HT1080 (cell line): ENCODE measurements around the gene P2RX1. TPM values are rescaled to one million over a fixed set of nuclear protein-coding genes. Genes with fewer than 3 reads are reported as not detected.

ENCODE experiments used
- DNase-seq: peaks from one replicate; pipeline ENCODE4 v3.0.0-alpha.2; 2015; ENCODE audit warnings: low read depth
- total RNA-seq: library from RNA; depleted of rRNA; stranded (reverse); fragments of >200 nt; shearing (Covaris generic); gene quantifications from 2 replicates; pipeline ENCODE4 v1.2.3, GENCODE V29; 2014

Gene P2RX1
- total RNA-seq, 1 experiment from 2014 or later, result not detected

DNA sequence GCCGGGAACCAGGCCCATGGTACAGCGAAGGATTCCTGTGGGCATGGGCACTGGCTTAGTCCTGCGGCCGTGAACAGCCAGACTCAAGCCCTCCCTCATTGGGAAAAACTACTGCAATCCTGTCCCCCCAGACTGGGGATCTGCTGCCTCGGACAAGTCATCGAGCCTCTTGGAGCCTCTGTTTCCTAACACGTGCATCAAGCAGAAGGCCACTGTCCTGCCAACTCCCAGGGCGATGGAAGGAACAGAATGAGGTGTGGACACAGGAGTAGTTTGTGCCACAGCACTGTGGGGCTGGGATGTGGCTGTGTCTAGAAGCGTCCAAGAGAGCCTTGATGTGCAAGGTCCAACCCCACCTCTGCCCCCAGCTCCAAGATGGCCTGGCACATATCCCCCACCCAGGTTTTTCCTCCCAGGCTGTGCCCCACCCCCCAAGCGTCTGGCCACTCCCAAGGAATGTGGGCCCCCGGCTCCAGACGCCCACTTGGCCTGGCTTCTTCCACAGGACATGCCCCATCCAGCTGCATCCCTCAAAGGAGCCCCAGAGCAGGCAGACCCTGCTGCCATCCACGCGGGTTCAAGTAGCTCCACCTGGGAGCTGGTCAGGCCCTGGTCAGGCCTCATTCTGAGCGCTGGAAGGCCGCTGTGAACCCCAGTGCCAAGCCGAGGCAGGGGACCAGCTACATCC is 26.8 kb downstream of the P2RX1 start:
- no peak for DNase-seq

DNA sequence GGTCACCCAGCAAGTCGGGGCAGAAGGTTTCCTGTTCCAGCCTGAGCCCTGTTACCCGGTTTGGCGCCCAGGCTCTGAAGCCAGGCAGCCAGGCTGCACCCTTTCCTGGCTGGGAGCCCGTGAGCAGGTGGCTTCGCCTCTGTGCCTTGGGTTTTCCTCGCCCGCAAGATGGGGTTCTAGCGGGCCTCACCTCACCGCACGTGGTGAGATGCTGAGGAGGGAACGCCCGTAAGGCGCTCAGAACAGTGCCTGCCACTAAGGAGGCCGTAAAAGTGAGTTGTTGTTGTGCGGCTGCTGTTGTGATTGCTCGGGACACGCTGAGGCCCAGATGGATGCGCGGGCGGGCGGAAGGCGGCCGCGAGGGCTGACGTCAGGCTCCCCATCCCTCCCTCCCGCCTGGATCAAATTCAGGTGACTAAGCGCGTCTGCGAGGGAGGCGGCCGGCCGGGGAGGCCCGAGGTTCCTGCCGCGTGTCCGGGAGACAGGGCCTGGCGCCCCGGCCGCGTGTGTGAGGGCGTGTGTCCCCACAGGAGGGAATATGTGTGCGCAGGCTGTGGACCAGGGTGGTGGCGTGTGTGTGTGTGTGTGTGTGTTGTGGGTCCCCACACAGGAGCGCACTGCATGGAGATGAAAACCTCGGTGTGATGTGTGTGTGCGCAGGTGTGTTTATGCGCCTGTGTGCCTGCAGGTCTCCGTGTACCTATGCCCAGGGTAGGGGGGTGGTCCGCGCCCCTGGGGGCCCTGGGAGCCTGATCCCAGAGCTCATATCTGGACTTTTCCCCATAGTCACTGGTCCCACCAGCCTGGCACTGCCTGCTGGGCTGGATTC is 27.7 kb downstream of the P2RX1 start:
- DNase-seq, result peak; percentile 85

DNA sequence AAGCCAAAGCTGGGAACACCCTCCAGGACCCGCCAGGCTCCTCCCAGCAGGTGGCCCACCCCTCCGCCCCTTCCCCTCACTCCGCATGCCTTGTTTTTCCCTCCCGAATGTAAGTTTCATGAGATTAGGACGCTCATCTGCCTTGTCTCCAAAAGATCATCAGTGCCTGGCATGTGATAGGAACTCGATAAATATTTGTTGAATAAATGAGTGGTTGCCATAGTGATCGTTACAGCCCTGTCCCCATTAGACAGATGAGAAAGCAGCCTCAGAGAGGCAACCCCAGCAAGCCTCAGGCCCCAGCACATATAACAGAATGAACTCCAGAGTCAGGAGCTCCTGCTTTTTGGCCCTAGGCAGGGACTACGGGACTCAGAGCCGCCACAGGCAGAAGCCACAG is 28.5 kb downstream of the P2RX1 start:
- peak; percentile 16 for DNase-seq

DNA sequence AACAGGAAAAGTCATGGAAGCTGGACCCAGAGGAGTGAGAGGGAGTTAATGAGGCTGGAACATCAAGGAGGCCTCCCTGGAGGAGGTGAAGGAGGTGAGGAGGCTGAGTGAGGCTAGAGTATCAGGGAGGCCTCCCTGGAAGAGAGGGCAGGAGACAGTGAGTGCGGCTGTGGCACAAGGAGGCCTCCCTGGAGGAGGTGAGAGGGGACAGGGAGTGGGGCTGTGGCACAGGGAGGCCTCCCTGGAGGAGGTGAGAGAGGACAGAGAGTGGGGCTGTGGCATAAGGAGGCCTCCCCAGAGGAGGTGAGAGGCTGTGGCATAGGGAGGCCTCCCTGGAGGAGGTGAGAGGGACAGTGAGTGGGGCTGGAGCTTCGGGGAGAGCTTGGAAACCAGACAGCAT is 28.9 kb downstream of the P2RX1 start:
- no peak for DNase-seq

DNA sequence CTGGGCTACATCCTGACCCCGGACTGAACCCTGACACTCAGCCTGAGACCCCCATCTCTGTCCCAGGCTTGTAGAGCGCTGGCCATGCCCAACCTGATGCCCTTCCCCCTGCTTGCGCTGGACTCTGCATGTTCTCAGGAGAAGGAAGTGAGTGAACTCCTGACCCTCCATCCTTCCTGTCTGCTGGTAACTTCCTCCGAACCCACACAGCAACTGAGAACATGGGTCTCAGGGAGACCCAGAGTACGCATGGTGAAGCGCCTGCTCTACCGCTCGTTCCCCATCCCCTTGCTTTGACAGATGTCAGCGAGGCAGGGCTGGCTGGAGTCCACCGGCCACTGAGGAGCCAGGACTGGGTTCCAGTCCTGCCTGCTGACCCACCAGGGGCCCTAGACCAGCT is 29.5 kb downstream of the P2RX1 start:
- DNase-seq, result no peak

DNA sequence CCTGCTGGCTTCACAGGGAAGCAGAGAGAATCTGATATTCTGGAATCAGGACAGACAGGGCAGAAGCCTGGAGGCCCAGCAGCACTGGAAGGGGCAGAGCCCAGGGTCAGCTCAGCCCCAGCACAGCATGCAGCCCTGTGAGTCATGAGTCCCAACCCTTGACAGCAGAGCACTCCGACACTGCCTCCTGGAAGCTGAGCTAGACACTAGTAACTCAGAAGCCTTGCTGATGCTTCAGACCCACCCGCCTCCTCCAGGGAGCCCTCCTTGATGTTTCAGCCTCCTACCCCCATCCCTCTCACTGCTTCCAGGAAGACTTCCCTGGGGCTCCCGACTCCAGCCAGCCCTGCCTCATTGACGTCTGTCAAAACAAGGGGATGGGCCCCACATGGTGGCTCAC is 30.3 kb downstream of the P2RX1 start:
- DNase-seq, result peak; percentile 87

DNA sequence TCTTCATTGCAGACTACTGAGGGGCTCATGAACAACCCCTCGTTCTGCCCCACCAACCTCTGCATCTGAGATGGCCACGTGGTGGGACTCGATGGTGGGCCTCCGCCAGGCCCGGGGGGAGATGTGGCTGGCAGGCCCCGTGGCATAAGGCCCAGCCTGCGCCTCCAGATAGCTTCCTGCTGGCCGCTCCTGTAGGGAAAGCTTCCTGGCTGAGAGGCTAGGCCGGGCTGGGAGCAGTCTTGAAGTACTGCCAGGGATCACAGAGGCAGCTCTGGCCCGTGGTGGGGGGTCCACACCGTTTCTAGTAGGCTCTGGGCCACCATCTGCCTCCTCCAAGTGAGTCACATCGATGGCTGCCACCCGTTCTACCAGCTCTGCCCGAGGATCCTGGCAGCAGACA is 31.0 kb downstream of the P2RX1 start:
- DNase-seq, result no peak

DNA sequence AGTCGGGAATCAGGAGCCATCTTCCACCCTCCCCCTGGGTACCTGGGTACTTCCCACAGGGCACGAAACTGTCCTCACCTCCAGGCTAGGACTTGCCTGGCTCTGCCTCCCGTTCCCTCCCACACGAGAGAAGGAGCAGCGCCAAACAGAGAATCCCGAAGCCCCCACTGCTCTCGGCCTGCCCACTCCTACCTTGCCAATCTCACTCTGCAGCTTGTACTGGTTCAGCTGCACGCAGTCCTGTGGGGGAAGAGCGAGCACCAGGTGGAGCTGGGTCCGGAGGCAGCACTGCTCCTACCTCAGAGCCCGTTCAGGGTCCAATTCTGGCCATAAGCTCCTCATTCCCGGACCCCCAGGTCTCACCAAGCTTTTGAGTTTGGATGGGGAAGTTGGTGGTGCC is 32.1 kb downstream of the P2RX1 start:
- DNase-seq, result no peak

DNA sequence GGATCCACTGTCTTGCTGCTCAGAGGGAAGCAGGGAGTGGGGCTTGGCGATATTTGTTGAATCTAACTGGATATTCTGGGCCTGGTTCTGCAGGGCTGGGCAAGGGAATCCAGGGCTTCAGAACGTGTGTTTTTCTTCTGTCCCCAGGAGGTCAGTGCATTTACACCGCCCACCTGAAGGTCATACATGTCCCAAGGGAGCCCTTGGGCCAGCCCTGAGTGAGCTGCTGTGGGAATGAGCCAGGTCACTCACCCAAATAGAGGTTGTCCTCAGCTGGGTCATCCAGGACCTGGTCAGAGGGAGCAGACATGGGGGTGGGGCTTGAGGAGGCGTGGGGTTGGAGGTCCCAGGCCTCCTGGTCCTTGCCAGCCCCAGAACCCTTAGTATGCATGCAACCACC is 34.0 kb downstream of the P2RX1 start:
- no peak for DNase-seq

DNA sequence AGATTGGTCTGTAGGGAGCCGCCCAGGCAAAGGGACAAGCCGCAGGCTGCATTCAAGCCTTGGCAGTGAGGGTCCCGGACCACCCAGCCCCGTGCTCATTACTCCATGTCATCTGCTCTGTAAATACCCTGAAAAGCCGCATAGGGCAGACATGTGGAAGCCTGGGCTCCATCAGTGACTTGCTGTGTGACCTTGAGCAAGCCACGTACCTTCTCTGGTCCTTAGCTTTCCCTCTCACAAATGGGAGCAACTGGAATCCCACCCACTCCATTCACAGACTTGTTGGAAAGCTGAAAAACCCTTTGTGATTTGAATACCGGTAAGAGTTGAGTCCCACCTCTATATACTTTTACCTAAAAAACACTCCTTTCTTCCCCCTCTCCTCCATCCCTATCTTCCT is 35.3 kb downstream of the P2RX1 start:
- no peak for DNase-seq

DNA sequence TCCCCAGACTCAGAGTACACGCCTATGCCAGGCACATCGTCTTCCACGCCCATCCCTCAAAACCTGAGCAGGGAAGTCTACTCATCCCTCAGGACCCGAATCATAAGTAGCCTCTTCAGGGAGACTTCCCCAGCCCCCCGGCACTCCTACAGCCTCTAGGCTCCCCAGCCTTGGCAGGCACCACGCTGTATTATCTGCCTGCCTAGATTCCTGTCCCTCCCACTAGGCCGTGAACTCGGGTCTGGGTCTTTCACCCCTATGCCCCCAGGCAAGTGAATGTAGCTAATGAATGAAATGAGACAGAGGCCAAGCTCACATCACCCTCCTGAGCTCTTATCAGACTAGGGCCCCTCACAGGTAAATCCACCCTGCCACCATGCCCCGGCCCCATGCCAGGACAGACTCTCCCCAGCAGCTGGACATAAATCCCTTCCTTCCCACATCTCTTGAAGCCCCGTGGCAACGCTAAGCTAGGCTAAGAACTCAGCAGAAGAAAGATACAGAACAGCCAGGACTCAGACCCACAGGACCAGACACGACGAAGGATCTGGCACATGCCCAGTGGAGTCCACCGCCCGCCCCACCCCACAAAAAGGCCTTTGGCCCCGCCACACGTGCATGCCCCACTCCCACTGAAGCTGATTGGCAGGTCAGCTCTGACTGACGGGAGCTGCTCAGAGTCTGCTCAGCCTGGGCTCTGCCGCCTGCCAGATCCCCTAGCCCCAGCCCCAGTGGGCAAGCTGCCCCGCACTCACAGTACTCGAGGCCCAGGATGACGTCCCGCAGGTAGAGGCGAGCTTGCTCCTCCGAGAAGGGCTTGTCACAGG is 36.5 kb downstream of the P2RX1 start:
- DNase-seq, result no peak

DNA sequence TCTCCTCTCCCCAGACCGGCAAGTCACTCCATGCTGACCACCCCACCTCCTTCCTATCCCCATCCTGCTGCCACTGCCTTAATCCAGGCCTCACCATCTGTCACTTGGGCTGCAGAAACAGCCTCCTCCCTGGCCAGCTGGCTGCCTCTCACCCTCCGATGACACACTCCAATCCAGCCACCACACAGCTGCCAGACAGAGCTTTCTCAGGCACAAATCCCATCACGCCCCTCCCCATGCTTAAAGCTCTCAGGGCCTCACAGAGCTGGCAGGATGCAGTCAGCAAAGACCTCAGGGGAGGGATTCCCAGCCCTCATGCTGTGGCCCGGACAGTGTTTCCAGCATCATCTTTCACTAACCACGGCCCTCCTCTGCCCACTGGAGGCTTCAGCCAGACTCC is 37.1 kb downstream of the P2RX1 start:
- peak; percentile 49 for DNase-seq

DNA sequence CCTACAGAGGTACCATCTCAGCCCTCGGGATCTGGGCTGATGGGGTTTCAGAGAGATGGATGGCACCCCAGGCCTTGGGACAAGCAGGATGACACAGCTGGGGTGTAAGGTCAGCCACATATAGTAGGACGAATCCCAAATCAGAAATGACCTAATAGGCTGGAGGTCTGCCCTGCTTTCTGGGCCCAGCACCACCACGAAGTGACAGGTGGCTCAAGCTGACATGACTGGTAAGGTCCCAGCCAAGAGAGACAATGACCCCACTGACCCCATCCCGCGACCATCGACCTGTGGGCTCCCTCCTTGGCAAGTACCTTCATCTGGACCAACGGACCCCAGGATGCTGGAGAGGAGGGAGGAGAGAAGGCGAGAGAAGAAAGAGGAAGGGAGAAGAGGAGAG is 39.0 kb downstream of the P2RX1 start:
- DNase-seq, result no peak

DNA sequence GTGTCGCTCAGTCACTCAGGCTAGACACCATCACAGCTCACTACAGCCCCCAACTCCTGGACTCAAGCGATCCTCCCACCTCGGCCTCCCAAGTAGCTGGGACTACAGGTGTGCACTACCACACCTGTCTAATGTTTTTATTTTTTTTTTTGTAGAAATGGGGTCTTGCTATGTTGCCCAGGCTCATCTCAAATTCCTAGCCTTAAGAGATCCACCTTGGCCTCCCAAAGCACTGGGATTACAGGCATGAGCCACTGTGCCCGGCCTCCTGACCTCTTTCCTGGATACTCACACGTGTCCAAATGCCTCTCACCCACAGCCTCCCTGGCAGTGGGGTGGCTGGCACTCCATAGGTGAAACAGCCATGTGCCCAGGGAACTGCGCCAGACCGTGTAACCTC is 40.9 kb downstream of the P2RX1 start:
- DNase-seq, result no peak

DNA sequence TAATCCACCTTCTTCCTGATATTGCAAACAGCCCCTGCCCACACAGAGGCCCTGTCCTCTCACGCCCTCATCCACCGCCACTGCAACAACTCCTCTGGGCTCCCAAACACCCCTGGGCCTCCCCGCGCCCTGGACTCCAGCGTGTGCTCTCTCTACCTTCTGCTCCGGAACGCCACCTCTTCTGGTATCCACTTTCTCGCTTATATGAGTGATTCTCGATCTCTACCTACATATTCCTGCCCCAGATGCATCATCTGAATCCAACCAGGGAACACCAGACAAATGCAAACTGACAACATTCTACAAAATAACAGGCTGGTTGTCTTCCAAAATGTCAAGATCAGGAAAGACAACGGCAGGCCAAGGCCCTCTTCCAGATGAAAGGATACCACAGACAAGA is 42.4 kb downstream of the P2RX1 start:
- DNase-seq, result no peak

DNA sequence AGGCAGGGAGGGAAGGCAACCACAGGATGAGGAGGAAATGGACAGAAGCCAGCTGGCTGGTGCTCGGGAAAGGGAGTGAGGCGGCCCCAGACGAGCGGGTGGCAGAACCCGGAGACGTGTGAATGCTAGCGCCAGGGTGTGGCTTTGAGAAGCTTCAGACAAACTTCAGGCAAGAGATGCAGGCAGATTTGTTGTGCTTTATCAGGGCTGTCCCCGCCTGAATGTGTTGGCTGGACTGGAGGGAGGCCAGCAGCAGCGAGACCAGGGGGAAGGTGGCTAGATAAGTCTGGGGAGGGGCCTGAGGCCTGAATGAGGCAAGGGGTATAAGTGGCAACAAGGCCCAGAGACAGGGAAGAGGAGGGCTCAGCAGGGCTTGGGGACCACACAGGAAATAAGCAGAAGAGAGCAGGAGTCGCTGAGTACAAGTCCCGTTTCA is 45.4 kb downstream of the P2RX1 start:
- DNase-seq, result peak; percentile 24

DNA sequence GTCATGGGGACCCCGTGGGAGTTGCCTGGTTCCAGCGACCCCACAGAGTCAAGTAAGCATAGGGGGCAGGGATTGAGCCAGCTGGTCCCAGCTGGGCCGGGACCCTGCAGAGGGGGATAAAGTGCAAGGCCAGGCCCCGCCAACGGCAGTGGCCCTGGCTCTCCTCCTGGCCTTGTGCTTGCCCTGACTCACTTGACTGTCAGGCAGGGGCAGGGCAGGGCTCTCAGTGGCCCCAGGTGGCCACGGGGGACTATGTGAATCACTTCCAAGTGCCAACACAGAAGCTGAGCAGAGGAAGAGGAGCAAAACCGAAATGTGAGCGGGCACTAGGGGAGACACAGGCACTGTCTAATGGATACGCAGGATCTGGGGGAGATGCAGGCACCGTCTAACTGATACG is 48.7 kb downstream of the P2RX1 start:
- no peak for DNase-seq

DNA sequence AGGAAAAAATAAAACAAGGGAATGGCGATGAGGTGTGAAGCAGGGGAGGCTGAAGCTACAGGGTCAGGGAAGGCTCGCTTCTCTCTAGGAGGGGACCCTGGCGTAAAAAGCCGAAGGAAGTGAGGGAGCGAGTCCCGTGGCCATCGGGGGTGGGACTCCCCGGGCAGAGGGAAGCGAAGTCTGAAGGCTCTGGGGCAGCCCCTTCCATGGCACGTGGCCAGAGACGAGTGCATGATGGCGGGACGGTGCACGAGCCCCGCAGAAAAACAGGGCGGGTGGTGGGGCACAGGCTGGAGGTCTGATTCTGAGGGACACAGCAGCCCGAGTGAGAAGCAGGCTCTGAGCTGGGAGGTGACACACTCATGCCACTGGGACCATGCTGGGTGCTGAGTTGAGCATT is 49.2 kb downstream of the P2RX1 start:
- no peak for DNase-seq

DNA sequence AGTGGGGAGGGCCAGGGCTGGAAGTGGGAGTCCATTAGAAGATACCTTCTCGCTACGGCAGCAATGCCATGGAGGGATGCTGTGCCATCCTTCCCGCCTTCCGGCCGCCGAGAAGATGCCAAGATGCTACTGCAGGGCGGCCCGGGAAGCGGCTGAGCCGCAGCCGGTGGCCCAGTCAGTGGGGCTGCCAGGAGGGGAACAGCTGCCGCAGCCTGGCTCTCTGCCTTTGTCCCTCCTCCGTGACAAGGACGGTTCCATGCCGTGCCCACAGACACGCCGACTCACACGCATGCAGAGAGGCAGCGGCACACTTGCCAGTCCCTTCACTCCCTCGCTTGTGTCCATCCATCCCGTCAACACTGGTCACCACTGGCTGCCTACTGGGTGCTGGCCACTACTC is 50.0 kb downstream of the P2RX1 start:
- no peak for DNase-seq

DNA sequence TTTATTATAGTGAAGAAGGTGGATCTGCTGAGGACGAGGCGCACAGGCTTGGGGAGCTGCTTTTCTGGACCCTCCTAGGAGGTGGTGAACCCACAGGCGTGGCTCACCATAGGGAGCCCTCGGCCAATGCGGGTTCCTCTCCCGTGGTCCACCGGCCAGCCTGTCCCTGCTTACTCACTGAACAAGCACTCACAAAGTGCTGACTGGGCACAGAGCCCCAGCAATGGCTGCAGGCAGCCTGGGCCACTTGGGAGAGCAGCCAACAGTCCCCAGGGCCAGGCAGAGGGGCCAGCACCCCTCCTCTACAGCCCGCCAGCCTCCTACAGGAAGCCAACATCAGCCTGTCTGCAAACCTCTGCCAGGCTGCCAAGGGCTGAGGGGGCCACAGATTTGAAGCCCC is 51.1 kb downstream of the P2RX1 start:
- peak; percentile 18 for DNase-seq

DNA sequence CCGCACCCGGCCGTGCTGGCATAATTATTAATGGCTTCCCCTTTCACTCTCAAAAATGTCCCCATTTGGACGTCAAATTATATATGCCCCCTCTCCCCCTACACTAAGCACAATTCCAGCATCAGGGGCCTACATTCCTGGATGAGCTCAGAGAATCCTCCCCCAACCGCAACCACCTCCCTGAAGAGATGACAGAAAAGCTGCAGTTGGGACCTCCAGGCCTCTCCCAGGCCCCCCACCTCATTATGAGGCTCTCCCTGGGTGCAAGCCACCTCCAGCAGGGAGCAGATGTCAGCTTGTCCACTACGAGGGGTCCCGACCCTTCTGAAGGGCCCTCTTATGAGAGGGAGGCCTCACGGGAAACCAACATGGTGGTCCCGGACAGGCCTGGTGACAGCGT is 51.7 kb downstream of the P2RX1 start:
- DNase-seq, result no peak
